Omental fat pad (tissue), 4 donors: ENCODE measurements around the gene PSTK. TPM values are rescaled to one million over a fixed set of nuclear protein-coding genes. Genes with fewer than 3 reads are reported as not detected.
A peak's percentile ranks its signal among the peaks of the same experiment; 100 is the strongest.

ENCODE experiments used
- ATAC-seq: fragments of 150-250 bp; one replicate; pipeline ENCODE4 v1.9.1; 2016; ENCODE audit warnings: mild to moderate bottlenecking, moderate library complexity; ENCODE audit not compliant: low FRiP score
- DNase-seq: peaks from one replicate; pipeline ENCODE4 v3.0.0-alpha.2; 2019; ENCODE audit warnings: low spot score
- total RNA-seq, 4 donors: library from RNA; depleted of rRNA; stranded (reverse); fragments of >200 nt; gene quantifications; one replicate each; pipeline ENCODE4 v1.1.0, GENCODE V29; 2016
- TF ChIP-seq, protein P1 (sequence below), 3 donors: fragments of 450-650 bp; IDR thresholded peaks; one replicate each; pipeline ENCODE4 v1.5.1; 2016 to 2017; ENCODE audit warnings: antibody characterized with exemption in 3 of 3, mild to moderate bottlenecking in 3 of 3, moderate library complexity in 2 of 3

The PSTK gene
- total RNA-seq, 4 donors from 2014 or later, result 1.1 to 2.8 (median 1.6) TPM

DNA sequence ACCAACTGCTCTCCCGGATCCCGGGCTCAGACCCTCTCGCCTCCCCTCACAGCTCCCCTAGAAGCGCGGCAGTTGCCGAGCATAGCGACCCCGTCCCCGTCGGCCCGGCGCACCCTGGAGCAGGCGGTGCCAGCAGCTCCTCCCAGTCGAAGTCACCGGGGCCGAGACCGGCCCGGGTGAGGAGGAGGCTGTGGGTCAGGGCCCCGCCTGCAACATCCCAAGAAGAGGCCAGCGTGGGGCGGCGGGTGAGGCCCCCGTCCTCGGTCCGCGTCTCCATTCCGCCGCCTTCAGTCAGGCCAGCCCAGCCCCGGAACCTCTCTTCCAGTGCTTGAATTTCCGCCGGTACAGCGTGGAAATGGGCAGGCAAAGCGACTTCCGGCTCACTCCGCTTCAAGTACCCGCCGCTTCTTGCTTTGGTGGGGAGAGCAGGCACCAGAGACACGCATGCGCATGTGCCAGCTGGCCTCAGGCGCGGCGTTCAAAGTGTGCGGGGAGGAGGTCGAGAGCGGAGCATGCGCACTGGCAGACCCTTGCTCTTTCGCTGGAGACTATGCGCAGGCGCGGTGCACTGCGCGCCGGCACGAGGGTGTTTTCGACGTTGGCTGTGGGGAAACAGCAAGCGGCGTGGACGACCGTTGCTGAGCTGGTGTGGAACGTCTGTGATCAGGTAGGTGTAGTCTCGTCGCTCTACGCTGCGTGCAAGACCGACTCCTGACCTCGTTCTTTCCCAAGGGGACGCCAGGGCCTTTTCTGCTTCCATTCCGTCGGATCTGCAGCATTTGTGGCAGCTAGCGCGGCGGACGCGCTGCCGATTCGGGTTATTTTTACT, 26.1 kb upstream of the PSTK start, which contains the start of gene C10orf88:
TSS of gene C10orf88 (minus strand) at position 326 of the 829 bp plus-strand sequence. CDS start at position 277, 49 bp downstream.
- TF ChIP-seq, protein P1, sequence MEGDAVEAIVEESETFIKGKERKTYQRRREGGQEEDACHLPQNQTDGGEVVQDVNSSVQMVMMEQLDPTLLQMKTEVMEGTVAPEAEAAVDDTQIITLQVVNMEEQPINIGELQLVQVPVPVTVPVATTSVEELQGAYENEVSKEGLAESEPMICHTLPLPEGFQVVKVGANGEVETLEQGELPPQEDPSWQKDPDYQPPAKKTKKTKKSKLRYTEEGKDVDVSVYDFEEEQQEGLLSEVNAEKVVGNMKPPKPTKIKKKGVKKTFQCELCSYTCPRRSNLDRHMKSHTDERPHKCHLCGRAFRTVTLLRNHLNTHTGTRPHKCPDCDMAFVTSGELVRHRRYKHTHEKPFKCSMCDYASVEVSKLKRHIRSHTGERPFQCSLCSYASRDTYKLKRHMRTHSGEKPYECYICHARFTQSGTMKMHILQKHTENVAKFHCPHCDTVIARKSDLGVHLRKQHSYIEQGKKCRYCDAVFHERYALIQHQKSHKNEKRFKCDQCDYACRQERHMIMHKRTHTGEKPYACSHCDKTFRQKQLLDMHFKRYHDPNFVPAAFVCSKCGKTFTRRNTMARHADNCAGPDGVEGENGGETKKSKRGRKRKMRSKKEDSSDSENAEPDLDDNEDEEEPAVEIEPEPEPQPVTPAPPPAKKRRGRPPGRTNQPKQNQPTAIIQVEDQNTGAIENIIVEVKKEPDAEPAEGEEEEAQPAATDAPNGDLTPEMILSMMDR (IDR thresholded peaks at IDR 0.05), result no peak
- DNase-seq (peak; percentile 80), ATAC-seq (peak; percentile 99)

DNA sequence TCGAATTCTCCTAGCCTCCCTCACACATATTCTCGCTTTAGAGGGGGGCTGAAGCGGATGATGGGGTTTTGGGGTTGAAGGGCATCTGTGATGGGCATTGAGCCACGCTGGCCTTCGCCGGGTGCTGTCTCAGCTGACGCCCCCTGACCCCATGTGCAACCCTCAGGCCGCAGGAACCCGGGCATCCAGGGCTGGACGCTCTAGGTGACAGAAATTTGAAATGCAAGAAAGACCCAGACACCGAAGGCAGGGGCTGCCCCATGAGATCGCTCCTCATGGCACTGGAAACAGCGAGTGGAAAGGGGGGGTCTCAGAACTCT, 25.5 kb upstream of the PSTK start:
- DNase-seq (no peak), ATAC-seq (no peak)
- TF ChIP-seq, protein P1 (IDR thresholded peaks at IDR 0.05), result no peak

DNA sequence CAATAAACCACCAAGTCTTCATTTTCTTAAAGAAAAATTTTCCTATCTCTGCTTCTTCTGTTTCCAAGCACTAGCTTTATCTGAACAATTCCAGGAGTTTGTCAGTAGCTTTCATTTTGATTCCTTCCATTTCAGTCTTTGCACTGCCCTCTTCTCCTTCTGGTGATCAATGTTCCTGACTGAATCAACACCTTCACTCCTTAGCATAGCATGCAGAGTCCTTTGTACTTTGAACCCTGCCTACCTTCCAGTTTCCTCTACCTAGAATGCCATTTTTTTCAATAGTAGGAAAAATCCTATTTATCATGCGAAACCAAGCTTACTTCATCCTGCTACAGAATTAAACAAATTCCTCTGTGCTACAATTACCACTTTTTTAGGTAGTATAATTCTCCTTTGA, 24.3 kb upstream of the PSTK start:
- ATAC-seq (no peak), DNase-seq (no peak)
- TF ChIP-seq, protein P1 (IDR thresholded peaks at IDR 0.05), result no peak

DNA sequence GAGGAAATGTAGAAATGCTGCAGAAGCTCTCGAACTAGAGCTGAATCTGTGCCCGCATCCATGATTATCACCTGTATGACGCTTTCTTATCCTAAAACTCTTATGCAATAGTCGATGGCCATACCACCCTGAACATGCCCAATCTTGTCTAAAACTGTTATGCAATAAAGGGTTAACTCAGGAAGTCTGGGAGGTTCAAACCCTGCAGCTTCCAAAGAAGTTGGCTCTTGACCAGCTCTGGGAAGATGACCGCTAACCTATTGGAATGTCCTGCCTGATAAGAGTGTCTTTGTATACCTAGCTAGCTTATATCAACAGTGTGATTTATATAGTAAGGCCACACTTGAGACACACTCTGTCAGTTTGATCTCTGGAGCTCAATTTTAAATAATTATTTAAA, 22.7 kb upstream of the PSTK start:
- TF ChIP-seq, protein P1 (IDR thresholded peaks at IDR 0.05), result no peak

DNA sequence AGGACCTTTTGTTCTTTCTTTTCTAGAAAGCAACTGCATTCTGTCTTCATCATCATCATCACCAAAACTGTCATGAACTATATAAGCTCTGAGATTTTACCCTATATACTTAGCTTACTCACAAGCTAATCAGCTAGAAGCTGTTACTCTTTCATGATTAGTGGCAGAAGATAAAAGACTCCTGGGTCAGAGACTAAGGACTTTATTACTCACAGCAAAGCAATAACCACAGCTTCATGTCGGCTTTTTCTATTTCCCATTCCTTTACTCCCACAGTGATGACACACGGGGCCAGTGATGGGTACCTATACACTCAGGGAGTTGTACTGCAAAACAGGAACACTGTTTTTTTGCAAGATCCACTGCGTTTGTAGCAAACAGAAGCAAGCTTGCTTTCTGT, 17.8 kb upstream of the PSTK start:
- TF ChIP-seq, protein P1 (IDR thresholded peaks at IDR 0.05), result no peak

More for the DNA sequence above, 22.7 kb upstream of the PSTK start:
- DNase-seq, result no peak
- ATAC-seq, result no peak

DNA sequence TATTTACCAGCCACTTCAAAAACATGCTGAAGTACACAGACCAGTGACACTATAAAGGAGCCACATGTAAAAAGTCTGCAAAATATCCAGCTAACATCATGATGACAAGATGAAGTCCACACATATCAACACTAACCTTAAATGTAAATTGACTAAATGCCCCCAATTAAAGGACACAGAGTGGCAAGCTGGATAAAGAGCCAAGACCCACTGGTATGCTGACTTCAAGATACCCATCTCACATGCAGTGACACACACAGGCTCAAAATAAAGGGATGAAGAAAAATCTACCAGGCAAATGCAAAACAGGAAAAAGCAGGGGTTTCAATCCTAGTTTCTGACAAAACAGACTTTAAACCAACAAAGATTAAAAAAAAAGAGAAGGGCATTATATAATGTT, 13.3 kb upstream of the PSTK start:
- TF ChIP-seq, protein P1 (IDR thresholded peaks at IDR 0.05), result no peak
- DNase-seq, result no peak
- ATAC-seq, result no peak

More for the DNA sequence above, 17.8 kb upstream of the PSTK start:
- DNase-seq (no peak), ATAC-seq (no peak)

DNA sequence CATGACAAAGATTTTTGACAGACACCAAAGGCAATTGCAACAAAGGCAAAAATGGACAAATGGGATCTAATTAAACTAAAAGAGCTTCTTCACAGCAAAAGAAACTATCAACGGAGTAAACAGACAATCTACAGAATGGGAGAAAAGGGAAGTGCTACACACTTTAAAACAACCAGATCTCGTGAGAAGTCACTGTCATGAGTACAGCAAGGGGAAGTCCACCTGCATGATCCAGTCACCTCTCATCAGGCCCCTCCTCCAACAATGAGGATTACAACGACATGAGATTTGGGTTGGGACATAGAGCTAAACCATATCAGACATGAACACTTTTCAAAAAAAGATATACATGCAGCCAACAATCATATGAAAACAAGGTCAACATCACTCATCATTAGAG, 11.5 kb upstream of the PSTK start:
- DNase-seq (no peak), ATAC-seq (no peak)
- TF ChIP-seq, protein P1 (IDR thresholded peaks at IDR 0.05), result no peak
